ENCODE data around the gene TNFRSF4.

Gene TNFRSF4

GRCh38 chr1:1167841-1168450 lies 46.0 kb downstream of the TNFRSF4 start:
- TF ChIP-seq CTCF (conservative IDR thresholded peaks at IDR 0.05; ENCODE audit: low read depth, low read length): no peak
- Histone ChIP-seq H3K36me3 (ENCODE audit: insufficient read depth) (no peaks in the 10 kb centered on the region), H3K4me2 (no peak overlapping the region), H3K27ac (no peak overlapping the region), H2AFZ (ENCODE audit: low read depth) (no peak overlapping the region), H3K4me3 (IDR thresholded peaks at IDR 0.05; ENCODE audit: insufficient read depth, low read depth, low read length) (no peak overlapping the region), H4K20me1 (ENCODE audit: insufficient read depth) (no peaks in the 10 kb centered on the region), H3K4me1 (ENCODE audit: low read depth, poor library complexity, severe bottlenecking) (peaks cover 21% of the 10 kb centered on the region), H3K27me3 (ENCODE audit: insufficient read depth, low read depth) (peaks cover 97% of the 10 kb centered on the region), H3K79me2 (ENCODE audit: insufficient read depth, low read depth) (no peaks in the 10 kb centered on the region), H3K9ac (no peak overlapping the region)

- no peak overlapping the region for H2AFZ ChIP-seq (ENCODE audit: low read depth)
- H4K20me1 ChIP-seq (ENCODE audit: insufficient read depth): no peaks in the 10 kb centered on the region
- H3K4me1 ChIP-seq (ENCODE audit: low read depth, poor library complexity, severe bottlenecking): peaks cover 21% of the 10 kb centered on the region
- no peak overlapping the region for H3K4me2 ChIP-seq
- H3K4me3 ChIP-seq (IDR thresholded peaks at IDR 0.05; ENCODE audit: insufficient read depth, low read depth, low read length): no peak overlapping the region
- peaks cover 97% of the 10 kb centered on the region for H3K27me3 ChIP-seq (ENCODE audit: insufficient read depth, low read depth)
- no peak for TF ChIP-seq CTCF (conservative IDR thresholded peaks at IDR 0.05; ENCODE audit: low read depth, low read length)
- H3K9ac ChIP-seq: no peak overlapping the region
- no peak overlapping the region for H3K27ac ChIP-seq
- no peaks in the 10 kb centered on the region for H3K79me2 ChIP-seq (ENCODE audit: insufficient read depth, low read depth)
- no peaks in the 10 kb centered on the region for H3K36me3 ChIP-seq (ENCODE audit: insufficient read depth)
Measured at GRCh38 chr1:1167398-1167821, 46.5 kb downstream of the TNFRSF4 start.

- Histone ChIP-seq H4K20me1 (ENCODE audit: insufficient read depth) (no peaks in the 10 kb centered on the region), H3K4me1 (ENCODE audit: low read depth, poor library complexity, severe bottlenecking) (peaks cover 15% of the 10 kb centered on the region), H3K27ac (no peak overlapping the region), H3K4me2 (no peak overlapping the region), H3K79me2 (ENCODE audit: insufficient read depth, low read depth) (no peaks in the 10 kb centered on the region), H3K9ac (no peak overlapping the region), H3K36me3 (ENCODE audit: insufficient read depth) (no peaks in the 10 kb centered on the region), H3K27me3 (ENCODE audit: insufficient read depth, low read depth) (peaks cover 97% of the 10 kb centered on the region), H3K4me3 (IDR thresholded peaks at IDR 0.05; ENCODE audit: insufficient read depth, low read depth, low read length) (no peak overlapping the region), H2AFZ (ENCODE audit: low read depth) (no peak overlapping the region)
- TF ChIP-seq CTCF (conservative IDR thresholded peaks at IDR 0.05; ENCODE audit: low read depth, low read length): no peak
Measured at GRCh38 chr1:1166642-1167397, 47.1 kb downstream of the TNFRSF4 start.

- TF ChIP-seq CTCF (conservative IDR thresholded peaks at IDR 0.05; ENCODE audit: low read depth, low read length): no peak
- H2AFZ ChIP-seq (ENCODE audit: low read depth): no peak overlapping the region
- H3K4me1 ChIP-seq (ENCODE audit: low read depth, poor library complexity, severe bottlenecking): peaks cover 9% of the 10 kb centered on the region
- no peak overlapping the region for H3K27ac ChIP-seq
- no peaks in the 10 kb centered on the region for H3K36me3 ChIP-seq (ENCODE audit: insufficient read depth)
- H3K79me2 ChIP-seq (ENCODE audit: insufficient read depth, low read depth): no peaks in the 10 kb centered on the region
- H3K9ac ChIP-seq: no peak overlapping the region
- H3K4me2 ChIP-seq: no peak overlapping the region
- H3K27me3 ChIP-seq (ENCODE audit: insufficient read depth, low read depth): peaks cover 97% of the 10 kb centered on the region
- H3K4me3 ChIP-seq (IDR thresholded peaks at IDR 0.05; ENCODE audit: insufficient read depth, low read depth, low read length): no peak overlapping the region
- H4K20me1 ChIP-seq (ENCODE audit: insufficient read depth): no peaks in the 10 kb centered on the region
Measured at GRCh38 chr1:1165900-1166421, 48.0 kb downstream of the TNFRSF4 start.

Measured in KMS-11 (cell line).